Activated naive CD4-positive, alpha-beta T cell treated with anti-CD3 and anti-CD28 coated beads, Interleukin-2, amount 50 U/mL, for 24 hours (primary cell): ENCODE data around the gene ZSCAN5C.
"Not testable (repeated sequence)": the region's sequence is repeated elsewhere in the genome, so short reads cannot be mapped to it uniquely, and the experiment has no call there.

Experiments used
- H3K27ac Mint-ChIP-seq: one replicate; pipeline ENCODE4 v1.8.0; 2021; ENCODE audit warnings: mild to moderate bottlenecking, mixed read lengths
- H3K27me3 Mint-ChIP-seq: one replicate; pipeline ENCODE4 v1.8.0; 2021; ENCODE audit warnings: mixed read lengths
- H3K36me3 Mint-ChIP-seq: one replicate; pipeline ENCODE4 v1.8.0; 2021; ENCODE audit warnings: mixed read lengths
- H3K4me1 Mint-ChIP-seq: one replicate; pipeline ENCODE4 v1.8.0; 2021; ENCODE audit warnings: mixed read lengths
- H3K4me3 Mint-ChIP-seq: one replicate; pipeline ENCODE4 v1.8.0; 2021; ENCODE audit warnings: mild to moderate bottlenecking, mixed read lengths
- H3K9me3 Mint-ChIP-seq: one replicate; pipeline ENCODE4 v1.8.0; 2021; ENCODE audit warnings: mixed read lengths

Gene ZSCAN5C

DNA sequence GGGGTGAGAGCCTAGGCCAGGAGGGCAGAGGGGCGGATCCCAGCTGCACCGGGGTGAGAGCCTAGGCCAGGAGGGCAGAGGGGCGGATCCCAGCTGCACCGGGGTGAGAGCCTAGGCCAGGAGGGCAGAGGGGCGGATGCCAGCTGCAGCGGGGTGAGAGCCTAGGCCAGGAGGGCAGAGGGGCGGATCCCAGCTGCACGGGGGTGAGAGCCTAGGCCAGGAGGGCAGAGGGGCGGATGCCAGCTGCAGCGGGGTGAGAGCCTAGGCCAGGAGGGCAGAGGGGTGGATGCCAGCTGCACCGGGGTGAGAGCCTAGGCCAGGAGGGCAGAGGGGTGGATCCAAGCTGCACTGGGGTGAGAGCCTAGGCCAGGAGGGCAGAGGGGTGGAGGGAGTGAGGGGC is 25.8 kb upstream of the ZSCAN5C start:
- H3K36me3 Mint-ChIP-seq, H3K27ac Mint-ChIP-seq, H3K9me3 Mint-ChIP-seq, H3K4me3 Mint-ChIP-seq, H3K27me3 Mint-ChIP-seq, H3K4me1 Mint-ChIP-seq: not testable (repeated sequence)

DNA sequence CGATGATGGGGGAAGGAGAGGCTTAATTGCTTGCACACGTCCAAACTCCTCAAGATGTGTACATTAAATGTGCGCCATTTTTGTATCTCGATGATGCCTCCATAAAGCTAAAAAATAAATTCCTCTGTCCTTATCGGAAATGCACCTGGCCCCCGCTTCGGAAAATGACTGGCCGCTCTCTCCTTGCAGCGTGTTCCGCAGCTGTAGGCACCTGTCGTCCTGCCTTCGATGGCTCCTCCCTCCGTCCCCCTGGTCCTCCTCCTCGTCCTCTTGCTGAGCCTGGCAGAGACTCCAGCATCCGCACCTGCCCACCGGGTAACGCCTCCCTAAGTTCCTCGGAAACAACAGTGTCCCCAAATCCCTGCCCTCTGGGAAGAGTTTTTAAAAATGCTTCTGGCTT is 25.2 kb upstream of the ZSCAN5C start:
- Mint-ChIP-seq H3K36me3 (no peaks in the 10 kb centered on the region), H3K4me3 (no peak overlapping the region), H3K4me1 (peaks cover 1% of the 10 kb centered on the region), H3K27me3 (no peaks in the 10 kb centered on the region), H3K9me3 (no peaks in the 10 kb centered on the region), H3K27ac (no peak overlapping the region)

DNA sequence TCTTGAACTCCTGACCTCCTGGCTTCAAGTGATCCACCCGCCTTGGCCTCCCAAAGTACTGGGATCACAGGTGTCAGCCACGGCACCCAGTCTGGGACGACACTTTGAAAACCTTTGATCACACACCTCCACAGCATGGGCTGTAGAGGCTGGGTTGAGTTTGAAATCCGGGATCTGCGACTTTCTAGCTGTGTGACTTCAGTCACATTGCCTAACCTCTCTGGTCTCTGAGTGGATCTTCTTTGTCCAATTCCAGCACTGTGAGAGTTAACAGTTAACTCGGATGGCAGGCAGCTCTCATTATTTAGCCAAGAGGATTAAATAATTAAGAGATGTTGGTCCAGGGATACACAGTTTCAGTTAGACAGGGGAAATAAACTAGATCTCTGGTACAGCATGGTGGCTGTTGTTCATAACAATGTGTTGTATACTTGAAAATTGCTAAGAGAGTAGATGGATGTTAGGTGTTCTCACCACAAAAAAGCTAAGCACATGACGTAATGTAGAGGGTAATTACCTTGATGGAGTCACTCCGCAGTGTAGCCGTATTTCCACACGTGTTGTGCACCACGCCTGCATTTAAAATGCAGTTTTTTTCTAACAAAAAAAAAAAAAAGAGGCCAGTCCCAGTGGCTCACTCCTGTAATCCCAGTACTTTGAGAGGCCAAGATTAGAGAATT is 24.4 kb upstream of the ZSCAN5C start:
- Mint-ChIP-seq H3K4me3 (no peak overlapping the region), H3K36me3 (no peaks in the 10 kb centered on the region), H3K9me3 (no peaks in the 10 kb centered on the region)

DNA sequence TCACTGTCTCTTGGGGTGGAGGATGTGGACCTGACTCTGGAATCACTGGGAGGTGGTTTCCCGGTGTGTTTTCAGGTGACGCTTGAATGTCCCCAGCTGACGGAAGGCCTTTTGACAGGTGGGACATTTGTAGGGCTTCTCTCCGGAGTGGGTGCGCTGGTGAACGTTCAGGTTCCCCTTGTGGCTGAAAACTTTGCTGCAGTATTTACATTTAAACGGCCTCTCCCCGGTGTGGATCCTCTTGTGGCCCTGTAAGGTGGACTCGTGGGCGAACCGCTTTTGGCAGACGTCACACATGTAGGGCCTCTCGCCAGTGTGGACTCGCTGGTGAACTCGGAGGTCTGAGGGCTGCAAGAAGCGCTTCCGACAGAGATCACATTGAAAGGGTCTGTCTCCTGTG is 12.3 kb upstream of the ZSCAN5C start:
- Mint-ChIP-seq H3K27ac (no peak overlapping the region), H3K4me1 (peaks cover 6% of the 10 kb centered on the region), H3K9me3 (no peaks in the 10 kb centered on the region), H3K4me3 (no peak overlapping the region), H3K27me3 (peaks cover 8% of the 10 kb centered on the region), H3K36me3 (no peaks in the 10 kb centered on the region)

More for the DNA sequence above, 24.4 kb upstream of the ZSCAN5C start:
- no peak overlapping the region for H3K27ac Mint-ChIP-seq
- H3K27me3 Mint-ChIP-seq: no peaks in the 10 kb centered on the region
- H3K4me1 Mint-ChIP-seq: no peaks in the 10 kb centered on the region

DNA sequence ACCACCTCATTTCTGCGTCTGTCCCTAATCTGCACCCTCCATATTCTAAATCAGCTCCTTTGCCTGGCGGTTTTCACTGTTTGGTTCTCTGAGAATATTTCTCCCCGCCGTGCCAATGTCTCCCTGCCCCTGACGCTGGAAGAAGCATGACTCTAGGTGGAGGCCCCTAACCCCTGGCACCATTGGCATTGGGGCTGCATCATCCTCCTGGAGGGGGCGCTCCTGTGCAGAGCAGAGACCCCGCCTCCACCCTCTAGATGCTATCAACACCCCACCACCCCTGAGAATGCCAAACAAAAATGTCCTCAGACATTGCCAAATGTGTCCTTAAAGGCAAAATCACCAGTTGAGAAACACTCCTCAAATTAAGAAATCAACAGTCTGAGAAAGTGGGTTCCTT is 11.0 kb upstream of the ZSCAN5C start:
- H3K9me3 Mint-ChIP-seq: no peaks in the 10 kb centered on the region
- H3K27me3 Mint-ChIP-seq: peaks cover 5% of the 10 kb centered on the region
- H3K27ac Mint-ChIP-seq: no peak overlapping the region
- no peaks in the 10 kb centered on the region for H3K36me3 Mint-ChIP-seq
- H3K4me1 Mint-ChIP-seq: no peaks in the 10 kb centered on the region
- H3K4me3 Mint-ChIP-seq: no peak overlapping the region

DNA sequence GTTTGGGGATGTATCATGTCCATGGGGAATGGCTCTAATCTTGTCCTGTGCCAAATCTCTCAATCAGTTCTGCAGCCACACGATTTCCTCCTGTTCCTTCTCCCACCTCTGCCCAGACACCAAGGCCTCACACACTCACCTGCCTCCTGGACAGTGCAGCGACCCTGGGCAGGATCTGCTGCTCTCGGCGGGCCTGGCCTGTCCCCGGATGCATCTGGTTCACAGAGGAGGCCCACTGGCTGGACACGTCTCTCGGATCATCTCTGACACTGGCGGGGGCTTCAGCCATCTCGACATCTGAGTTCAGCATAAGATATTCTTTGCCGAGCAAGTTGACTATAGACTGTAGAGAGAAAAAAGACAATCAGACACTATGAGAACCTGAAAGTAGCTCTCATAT is 10.4 kb upstream of the ZSCAN5C start:
- H3K4me1 Mint-ChIP-seq: no peaks in the 10 kb centered on the region
- no peaks in the 10 kb centered on the region for H3K9me3 Mint-ChIP-seq
- no peak overlapping the region for H3K4me3 Mint-ChIP-seq
- no peaks in the 10 kb centered on the region for H3K36me3 Mint-ChIP-seq
- H3K27ac Mint-ChIP-seq: peak overlapping the region; percentile 56
- H3K27me3 Mint-ChIP-seq: peaks cover 5% of the 10 kb centered on the region

DNA sequence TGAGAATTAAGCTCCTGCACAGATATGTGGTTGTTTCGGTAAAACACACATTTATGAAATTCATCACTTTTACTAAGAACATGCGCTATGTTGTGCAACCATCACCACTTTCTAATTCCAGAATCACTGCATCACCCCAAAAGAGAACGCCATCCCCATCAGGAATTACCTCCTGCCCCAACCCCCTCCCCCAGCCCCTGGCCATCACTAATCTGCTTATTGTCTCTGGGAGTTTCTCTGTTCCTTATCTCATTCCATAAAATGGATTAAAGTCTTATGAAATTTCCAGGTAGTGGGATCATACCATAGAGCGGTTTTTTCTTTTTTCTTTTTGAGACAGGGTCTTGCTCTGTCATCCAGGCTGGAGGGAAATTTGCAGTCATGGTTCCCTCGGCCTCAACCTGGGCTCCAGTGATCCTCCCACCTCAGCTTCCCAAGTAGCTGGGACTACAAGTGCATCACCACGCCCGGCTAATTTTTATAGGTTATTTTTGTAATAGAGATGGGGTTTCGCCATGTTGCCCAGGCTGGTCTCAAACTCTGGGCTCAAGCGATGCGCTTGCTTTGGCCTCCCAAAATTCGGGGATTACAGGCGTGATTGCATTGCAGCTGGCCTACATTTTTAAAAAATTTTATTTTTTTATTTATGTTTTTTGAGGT is 8.0 kb upstream of the ZSCAN5C start:
- no peaks in the 10 kb centered on the region for H3K9me3 Mint-ChIP-seq
- H3K4me1 Mint-ChIP-seq: no peaks in the 10 kb centered on the region
- H3K27ac Mint-ChIP-seq: no peak overlapping the region
- H3K27me3 Mint-ChIP-seq: peaks cover 2% of the 10 kb centered on the region
- no peak overlapping the region for H3K4me3 Mint-ChIP-seq
- no peaks in the 10 kb centered on the region for H3K36me3 Mint-ChIP-seq

DNA sequence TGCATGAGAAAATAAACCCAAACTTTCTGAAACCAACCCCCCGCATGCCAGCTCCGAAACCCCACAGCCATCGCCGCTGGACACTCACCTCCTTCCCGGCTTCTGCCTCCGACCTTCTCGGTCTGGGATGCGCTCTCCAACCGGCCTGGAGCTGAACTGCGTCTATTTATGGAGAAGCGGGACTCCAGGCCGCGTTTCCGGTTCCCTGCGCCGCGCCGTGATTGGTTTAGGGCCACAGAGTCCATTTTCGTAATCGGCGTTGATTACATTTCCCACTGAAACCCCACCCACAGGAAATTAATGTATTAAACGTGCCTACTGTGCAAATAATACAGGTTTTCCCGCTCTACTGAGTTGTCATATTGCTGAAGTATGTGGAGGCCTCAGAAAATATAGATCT is 4.4 kb upstream of the ZSCAN5C start, which contains the start of gene ZSCAN5B:
TSS of gene ZSCAN5B (minus strand) at position 138 of the 400 bp plus-strand sequence. CDS start 4,731 bp downstream, outside the sequence.
- H3K9me3 Mint-ChIP-seq, H3K4me3 Mint-ChIP-seq, H3K4me1 Mint-ChIP-seq, H3K27ac Mint-ChIP-seq, H3K36me3 Mint-ChIP-seq, H3K27me3 Mint-ChIP-seq: not testable (repeated sequence)

DNA sequence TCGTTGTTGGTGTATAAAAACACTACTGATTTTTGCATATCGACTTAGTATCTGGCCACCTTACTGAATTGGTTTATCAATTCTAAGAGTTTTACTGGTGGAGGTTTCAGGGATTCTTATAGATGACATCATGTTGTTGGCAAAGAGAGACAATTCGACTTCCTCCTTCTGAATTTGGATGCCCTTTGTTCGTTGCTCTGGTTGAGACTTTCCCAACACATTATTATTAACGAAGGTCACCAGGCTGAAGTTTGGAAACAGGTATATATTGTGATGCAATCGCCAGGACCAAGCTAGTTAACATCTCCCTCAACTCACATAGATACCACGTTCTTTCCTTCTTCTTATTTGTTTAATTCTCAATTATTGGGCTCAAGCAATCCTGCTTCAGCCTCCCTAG is 2.4 kb upstream of the ZSCAN5C start:
- no peaks in the 10 kb centered on the region for H3K4me1 Mint-ChIP-seq
- H3K27me3 Mint-ChIP-seq: no peaks in the 10 kb centered on the region

DNA sequence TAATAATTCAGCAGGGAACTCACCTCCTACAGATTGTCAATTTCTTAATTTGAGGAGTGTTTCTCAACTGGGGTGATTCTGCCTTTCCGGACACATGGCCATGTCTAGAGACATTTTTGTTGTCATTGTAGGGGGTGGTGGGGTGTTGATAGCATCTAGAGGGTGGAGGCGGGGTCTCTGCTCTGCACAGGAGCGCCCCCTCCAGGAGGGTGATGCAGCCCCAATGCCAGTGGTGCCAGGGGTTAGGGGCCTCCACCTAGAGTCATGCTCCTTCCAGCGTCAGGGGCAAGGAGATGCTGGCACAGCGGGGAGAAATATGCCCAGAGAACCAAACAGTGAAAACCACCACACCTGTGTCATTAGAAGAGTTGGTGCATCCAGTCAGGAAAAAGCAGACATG is 5.5 kb downstream of the ZSCAN5C start:
- H3K4me1 Mint-ChIP-seq, H3K27me3 Mint-ChIP-seq, H3K27ac Mint-ChIP-seq, H3K9me3 Mint-ChIP-seq, H3K4me3 Mint-ChIP-seq, H3K36me3 Mint-ChIP-seq: not testable (repeated sequence)

More for the DNA sequence above, 2.4 kb upstream of the ZSCAN5C start:
- Mint-ChIP-seq H3K9me3 (no peaks in the 10 kb centered on the region), H3K27ac (no peak overlapping the region), H3K4me3 (no peak overlapping the region), H3K36me3 (no peaks in the 10 kb centered on the region)

DNA sequence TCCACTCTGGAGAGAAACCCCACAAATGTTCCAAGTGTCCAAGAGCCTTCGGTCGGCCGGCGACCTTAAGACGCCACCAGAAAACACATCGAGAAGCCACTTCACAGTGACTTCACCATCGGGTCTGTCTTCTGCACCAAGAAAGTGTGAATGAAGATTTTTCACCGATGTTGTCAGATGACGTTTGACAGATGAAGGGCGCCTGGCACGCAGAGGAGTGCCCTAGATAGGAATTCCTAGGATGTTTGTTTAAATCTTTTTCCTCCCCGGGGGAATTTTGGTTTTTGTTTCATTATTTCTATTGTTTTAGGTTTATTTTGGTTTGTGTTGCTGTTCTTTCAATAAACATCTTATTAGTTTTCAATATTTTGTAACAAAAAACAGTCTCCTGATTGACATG is 7.0 kb downstream of the ZSCAN5C start:
- no peaks in the 10 kb centered on the region for H3K36me3 Mint-ChIP-seq
- peaks cover 4% of the 10 kb centered on the region for H3K27me3 Mint-ChIP-seq
- no peaks in the 10 kb centered on the region for H3K4me1 Mint-ChIP-seq
- no peaks in the 10 kb centered on the region for H3K9me3 Mint-ChIP-seq
- no peak overlapping the region for H3K27ac Mint-ChIP-seq
- no peak overlapping the region for H3K4me3 Mint-ChIP-seq

DNA sequence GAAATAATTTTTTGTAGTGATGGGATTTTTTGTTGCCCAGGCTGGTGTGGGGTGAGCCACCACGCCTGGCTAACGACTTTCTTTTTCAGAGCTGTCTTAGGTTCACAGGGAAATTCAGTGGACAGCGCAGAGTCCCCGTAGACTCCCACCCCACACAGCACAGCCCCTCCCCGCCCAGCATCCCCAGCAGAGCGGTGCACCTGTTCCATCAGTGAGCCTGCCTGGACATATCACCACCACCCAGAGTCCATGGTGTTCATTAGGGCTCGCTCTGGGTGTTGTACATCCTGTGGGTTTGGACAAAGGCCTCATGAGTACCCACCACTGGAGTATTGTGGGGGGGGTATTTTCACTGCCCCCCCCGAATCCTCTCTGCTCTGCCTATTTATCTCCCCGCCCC is 8.0 kb downstream of the ZSCAN5C start:
- not testable (repeated sequence) for H3K27me3 Mint-ChIP-seq, H3K9me3 Mint-ChIP-seq, H3K36me3 Mint-ChIP-seq, H3K27ac Mint-ChIP-seq, H3K4me1 Mint-ChIP-seq, H3K4me3 Mint-ChIP-seq

DNA sequence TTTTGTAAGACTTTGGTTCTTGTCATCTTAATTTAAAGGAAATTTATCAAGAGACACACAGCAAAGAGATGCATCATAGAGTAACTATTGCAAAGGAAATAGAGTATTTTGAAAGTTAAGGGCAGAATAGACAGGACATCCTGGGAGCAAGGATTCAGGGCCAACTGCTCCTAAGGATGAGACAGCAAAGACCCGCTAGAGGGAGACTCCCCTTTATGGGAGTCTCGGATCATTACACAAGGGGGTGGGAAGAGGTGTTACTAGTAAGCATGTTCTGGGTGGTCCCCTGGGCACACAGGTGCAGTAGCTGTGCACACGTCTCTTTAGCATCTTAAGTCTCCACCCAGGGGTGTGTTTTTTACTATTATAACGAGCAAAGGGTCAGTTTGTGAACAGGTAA is 9.6 kb downstream of the ZSCAN5C start:
- Mint-ChIP-seq H3K27me3 (peaks cover 10% of the 10 kb centered on the region), H3K36me3 (no peaks in the 10 kb centered on the region), H3K27ac (no peak overlapping the region), H3K4me1 (no peaks in the 10 kb centered on the region), H3K4me3 (no peak overlapping the region), H3K9me3 (no peaks in the 10 kb centered on the region)

DNA sequence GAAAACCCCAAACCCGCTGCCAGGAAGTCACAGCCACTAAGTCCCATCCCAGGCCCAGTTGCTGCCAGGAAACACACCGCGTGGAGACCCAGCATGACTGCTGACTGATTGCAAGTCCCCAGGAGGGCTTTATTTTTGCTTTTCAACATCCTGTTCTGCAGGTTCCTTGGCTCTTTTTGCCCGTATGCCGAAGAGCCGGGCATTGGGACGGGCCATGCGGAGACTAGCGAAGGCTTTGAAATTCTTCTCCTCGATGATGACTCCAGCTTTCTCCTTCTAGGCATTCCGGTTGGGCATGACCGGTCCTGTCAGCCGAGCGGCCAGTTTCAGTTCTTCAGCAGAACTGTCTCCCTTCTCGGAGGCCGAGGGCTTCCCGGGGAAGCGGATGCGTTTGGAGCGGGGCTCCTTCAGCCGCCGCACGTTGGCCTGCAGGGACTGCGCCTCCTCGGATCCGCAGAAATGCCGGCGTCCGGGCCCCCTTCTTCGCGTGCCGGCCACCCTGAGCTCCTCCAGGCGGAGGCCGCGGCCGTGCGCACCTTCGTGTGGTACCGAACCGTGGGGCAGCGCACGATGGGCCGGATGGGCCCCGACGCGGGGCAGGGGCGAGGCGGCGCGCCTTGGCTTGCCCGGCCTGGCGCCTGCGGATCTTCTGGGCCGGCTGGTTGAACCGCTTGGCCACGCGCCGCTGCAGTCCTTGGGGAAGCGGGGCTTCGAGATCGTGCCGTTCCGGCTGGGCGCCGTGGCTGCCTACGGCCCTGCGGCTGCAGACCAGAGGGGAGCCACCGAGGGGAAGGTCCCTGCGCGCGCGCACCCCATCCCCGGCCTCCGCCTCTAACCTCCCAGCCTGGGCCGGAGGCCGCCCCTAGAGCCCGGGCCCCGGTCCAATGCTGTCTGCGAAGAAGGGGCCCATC is 15.2 kb downstream of the ZSCAN5C start:
- peaks cover 3% of the 10 kb centered on the region for H3K4me1 Mint-ChIP-seq
- peaks cover 20% of the 10 kb centered on the region for H3K27me3 Mint-ChIP-seq
- peaks cover 1% of the 10 kb centered on the region for H3K36me3 Mint-ChIP-seq
- no peaks in the 10 kb centered on the region for H3K9me3 Mint-ChIP-seq
- no peak overlapping the region for H3K27ac Mint-ChIP-seq
- H3K4me3 Mint-ChIP-seq: peak overlapping the region; percentile 42

DNA sequence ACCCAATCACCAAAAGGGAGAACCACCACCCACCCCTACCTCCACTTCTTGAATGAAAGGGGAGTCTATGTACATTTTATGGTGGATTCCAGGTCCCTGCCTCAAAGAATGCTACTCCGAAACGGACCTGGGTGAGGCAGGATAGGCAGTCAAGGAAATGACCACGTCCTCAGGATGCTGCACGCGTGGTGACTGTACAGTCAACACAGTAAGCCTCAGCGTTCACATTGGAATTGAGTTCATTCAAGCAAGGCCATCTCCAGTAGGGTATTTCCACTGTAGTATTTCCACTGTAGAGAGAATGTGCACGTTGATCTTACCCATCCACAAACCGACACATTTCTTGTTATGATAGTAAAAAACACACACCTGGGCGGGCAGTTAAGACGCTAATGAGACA is 16.9 kb downstream of the ZSCAN5C start:
- Mint-ChIP-seq H3K4me3 (no peak overlapping the region), H3K27ac (no peak overlapping the region), H3K36me3 (peaks cover 5% of the 10 kb centered on the region)

DNA sequence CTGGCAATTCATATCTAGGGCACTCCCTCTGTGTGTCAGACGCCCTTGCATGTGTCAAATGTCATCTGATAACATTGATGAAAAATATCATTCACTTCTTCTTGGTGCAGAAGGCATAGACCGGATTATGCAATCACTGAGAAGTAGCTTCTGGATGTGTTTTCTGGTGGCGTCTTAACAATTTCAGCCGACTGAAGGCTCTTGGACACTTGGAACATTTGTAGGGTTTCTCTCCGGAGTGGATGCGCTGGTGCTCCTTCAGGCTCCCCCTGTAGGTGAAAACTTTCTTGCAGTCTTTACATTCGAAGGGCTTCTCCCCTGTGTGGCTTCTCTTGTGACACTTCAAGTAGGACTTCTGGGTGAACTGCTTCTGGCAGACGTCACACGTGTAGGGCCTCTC is 19.4 kb downstream of the ZSCAN5C start:
- not testable (repeated sequence) for H3K4me3 Mint-ChIP-seq, H3K27ac Mint-ChIP-seq, H3K36me3 Mint-ChIP-seq, H3K4me1 Mint-ChIP-seq, H3K9me3 Mint-ChIP-seq
- H3K27me3 Mint-ChIP-seq: peaks cover 12% of the 10 kb centered on the region

More for the DNA sequence above, 16.9 kb downstream of the ZSCAN5C start:
- peaks cover 3% of the 10 kb centered on the region for H3K4me1 Mint-ChIP-seq
- H3K27me3 Mint-ChIP-seq: peaks cover 17% of the 10 kb centered on the region
- no peaks in the 10 kb centered on the region for H3K9me3 Mint-ChIP-seq
